Smooth muscle cell (in vitro differentiated cells): ENCODE measurements around the gene ITIH5. TPM values are rescaled to one million over a fixed set of nuclear protein-coding genes. Genes with fewer than 3 reads are reported as not detected.

Experiments used
- DNase-seq: peaks from one replicate; lab custom pipeline; 2025; ENCODE audit not compliant: unreplicated experiment; lab: John Stamatoyannopoulos, UW
- H2AFZ ChIP-seq: fragments of 200-600 bp; sonication (generic); 2 replicates; pipeline ENCODE4 v1.6.0; 2016; ENCODE audit warnings: antibody characterized with exemption, low read depth, mild to moderate bottlenecking
- H3F3A ChIP-seq: fragments of 200-600 bp; sonication (generic); 2 replicates; pipeline ENCODE4 v1.6.0; 2017; ENCODE audit warnings: antibody characterized with exemption, low read depth
- H3K27ac ChIP-seq: fragments of 200-600 bp; sonication (generic); 2 replicates; pipeline ENCODE4 v1.5.1; 2016; ENCODE audit warnings: low read depth, mild to moderate bottlenecking
- H3K27me3 ChIP-seq: fragments of 200-600 bp; sonication (generic); 2 replicates; pipeline ENCODE4 v1.6.1; 2016; ENCODE audit warnings: low read depth, mild to moderate bottlenecking
- H3K36me3 ChIP-seq: fragments of 200-600 bp; sonication (generic); 2 replicates; pipeline ENCODE4 v1.5.1; 2016; ENCODE audit warnings: low read depth
- H3K4me1 ChIP-seq: fragments of 200-600 bp; sonication (generic); 2 replicates; pipeline ENCODE4 v1.5.1; 2016; ENCODE audit warnings: low read depth
- H3K4me2 ChIP-seq: fragments of 200-600 bp; sonication (generic); 2 replicates; pipeline ENCODE4 v1.6.0; 2016; ENCODE audit warnings: mild to moderate bottlenecking
- H3K4me3 ChIP-seq: fragments of 200-600 bp; sonication (generic); 2 replicates; pipeline ENCODE4 v1.5.1; 2016; ENCODE audit warnings: mild to moderate bottlenecking
- H3K79me2 ChIP-seq: fragments of 200-600 bp; sonication (generic); 2 replicates; pipeline ENCODE4 v1.6.0; 2016; ENCODE audit warnings: low read depth, mild to moderate bottlenecking
- H3K9ac ChIP-seq: fragments of 200-600 bp; sonication (generic); 2 replicates; pipeline ENCODE4 v1.6.0; 2016; ENCODE audit warnings: low read depth
- H3K9me3 ChIP-seq: fragments of 200-600 bp; sonication (generic); replicated peaks from 2 replicates; pipeline ENCODE4 v1.5.1; 2016; ENCODE audit warnings: low read depth
- H4K20me1 ChIP-seq: fragments of 200-600 bp; sonication (generic); 2 replicates; pipeline ENCODE4 v1.6.0; 2016; ENCODE audit warnings: low read depth
- WGBS: methylation state at CpG from one replicate; pipeline ENCODE4 v1.1.7; 2016; ENCODE audit warnings: low lambda C conversion rate; 5-methylcytosine and 5-hydroxymethylcytosine counted together
- polyA plus RNA-seq: library from polyadenylated mRNA; unstranded; fragments of >200 nt; fragmentation: Nextera tagmentation; extraction: Ambion mirVana; gene quantifications from 2 replicates; pipeline ENCODE4 v1.2.1, GENCODE V29; 2016
- total RNA-seq: library from RNA; depleted of rRNA; stranded (reverse); fragments of >200 nt; gene quantifications from 2 replicates; pipeline ENCODE4 v1.2.3, GENCODE V29; 2014
- TF ChIP-seq, protein P1 (sequence below): fragments of 200-600 bp; sonication (generic); IDR thresholded peaks from 2 replicates; pipeline ENCODE4 v1.5.1; 2017; ENCODE audit warnings: borderline replicate concordance, mild to moderate bottlenecking, antibody characterized with exemption; ENCODE audit not compliant: insufficient read depth, poor library complexity, severe bottlenecking

ITIH5 gene
- total and polyA plus RNA-seq, 2 experiments from 2014 or later = 9.1 to 12.6 TPM

DNA sequence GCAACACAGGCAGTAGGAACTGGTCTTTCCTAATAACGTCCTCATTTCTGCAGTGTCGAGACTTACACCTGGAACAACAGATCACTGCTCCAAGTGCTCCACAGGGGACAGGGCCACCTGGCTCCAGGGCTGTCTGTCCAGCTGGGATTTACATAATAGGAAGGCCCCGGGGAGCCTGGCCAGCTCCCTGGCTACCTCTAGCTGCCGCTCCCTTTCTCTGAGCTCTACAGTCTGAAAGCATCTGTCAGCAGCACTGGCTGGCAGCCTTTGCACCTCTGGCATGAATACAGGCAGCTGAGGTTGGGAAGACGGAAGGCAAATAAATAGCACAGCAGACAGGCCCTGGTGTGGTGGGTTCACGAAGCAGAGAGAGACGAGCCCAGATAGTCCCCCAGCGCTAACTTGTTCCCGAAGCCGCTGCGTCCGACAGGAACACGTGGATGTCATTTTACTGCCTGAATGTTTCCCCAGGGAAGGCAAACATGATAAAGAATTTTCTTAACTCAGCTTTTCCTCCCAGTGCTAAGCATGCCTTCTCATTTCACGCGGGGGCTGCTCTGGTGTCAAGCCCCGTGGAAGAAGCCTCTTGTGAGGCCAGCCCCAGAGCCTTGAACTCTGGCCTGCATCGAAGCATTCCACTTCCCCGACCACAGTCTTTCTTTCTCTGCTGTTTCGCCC is 105.4 kb downstream of the ITIH5 start:
- Histone ChIP-seq H3K4me1 (peaks cover 17% of the 10 kb centered on the region), H3F3A (no peaks in the 10 kb centered on the region), H3K9ac (no peak overlapping the region), H3K27me3 (no peaks in the 10 kb centered on the region), H3K27ac (no peak overlapping the region), H3K36me3 (no peaks in the 10 kb centered on the region), H3K79me2 (no peaks in the 10 kb centered on the region), H3K4me2 (peak overlapping the region; percentile 19), H4K20me1 (no peaks in the 10 kb centered on the region), H3K9me3 (no peaks in the 10 kb centered on the region), H2AFZ (no peak overlapping the region), H3K4me3 (no peak overlapping the region)
- TF ChIP-seq, protein P1, sequence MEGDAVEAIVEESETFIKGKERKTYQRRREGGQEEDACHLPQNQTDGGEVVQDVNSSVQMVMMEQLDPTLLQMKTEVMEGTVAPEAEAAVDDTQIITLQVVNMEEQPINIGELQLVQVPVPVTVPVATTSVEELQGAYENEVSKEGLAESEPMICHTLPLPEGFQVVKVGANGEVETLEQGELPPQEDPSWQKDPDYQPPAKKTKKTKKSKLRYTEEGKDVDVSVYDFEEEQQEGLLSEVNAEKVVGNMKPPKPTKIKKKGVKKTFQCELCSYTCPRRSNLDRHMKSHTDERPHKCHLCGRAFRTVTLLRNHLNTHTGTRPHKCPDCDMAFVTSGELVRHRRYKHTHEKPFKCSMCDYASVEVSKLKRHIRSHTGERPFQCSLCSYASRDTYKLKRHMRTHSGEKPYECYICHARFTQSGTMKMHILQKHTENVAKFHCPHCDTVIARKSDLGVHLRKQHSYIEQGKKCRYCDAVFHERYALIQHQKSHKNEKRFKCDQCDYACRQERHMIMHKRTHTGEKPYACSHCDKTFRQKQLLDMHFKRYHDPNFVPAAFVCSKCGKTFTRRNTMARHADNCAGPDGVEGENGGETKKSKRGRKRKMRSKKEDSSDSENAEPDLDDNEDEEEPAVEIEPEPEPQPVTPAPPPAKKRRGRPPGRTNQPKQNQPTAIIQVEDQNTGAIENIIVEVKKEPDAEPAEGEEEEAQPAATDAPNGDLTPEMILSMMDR = no peak
- WGBS = 46% methylated on average over 19 of the region's 19 CpGs
- no peak for DNase-seq

DNA sequence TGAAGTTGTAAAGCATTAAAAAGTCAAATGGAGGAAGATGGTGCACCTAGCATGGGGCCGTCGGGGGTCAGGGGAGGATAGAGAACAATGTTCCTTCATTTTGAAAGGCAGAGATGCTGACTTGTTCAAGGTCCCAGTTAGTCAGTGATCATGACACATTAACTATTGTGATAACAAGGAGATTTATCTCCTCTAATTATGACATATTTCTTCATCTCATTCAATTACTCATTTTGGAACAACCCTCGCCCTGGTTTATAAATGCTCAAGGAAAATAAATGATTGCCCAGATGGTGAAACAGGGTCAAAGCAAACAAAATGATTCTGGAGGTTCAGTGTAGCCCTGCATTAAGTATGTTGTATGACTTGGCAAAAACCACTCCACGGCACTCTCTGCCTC is 106.2 kb downstream of the ITIH5 start:
- 70% methylated on average over 4 of the region's 4 CpGs for WGBS
- H3K4me2 ChIP-seq = no peak overlapping the region
- DNase-seq = no peak
- no peaks in the 10 kb centered on the region for H3K36me3 ChIP-seq
- no peaks in the 10 kb centered on the region for H3K79me2 ChIP-seq
- no peak overlapping the region for H3K9ac ChIP-seq
- no peaks in the 10 kb centered on the region for H3K27me3 ChIP-seq
- no peaks in the 10 kb centered on the region for H4K20me1 ChIP-seq
- H2AFZ ChIP-seq = no peak overlapping the region
- TF ChIP-seq, protein P1 = no peak
- H3K4me1 ChIP-seq = peaks cover 17% of the 10 kb centered on the region
- no peaks in the 10 kb centered on the region for H3F3A ChIP-seq
- H3K27ac ChIP-seq = no peak overlapping the region
- H3K9me3 ChIP-seq = no peaks in the 10 kb centered on the region
- H3K4me3 ChIP-seq = no peak overlapping the region

DNA sequence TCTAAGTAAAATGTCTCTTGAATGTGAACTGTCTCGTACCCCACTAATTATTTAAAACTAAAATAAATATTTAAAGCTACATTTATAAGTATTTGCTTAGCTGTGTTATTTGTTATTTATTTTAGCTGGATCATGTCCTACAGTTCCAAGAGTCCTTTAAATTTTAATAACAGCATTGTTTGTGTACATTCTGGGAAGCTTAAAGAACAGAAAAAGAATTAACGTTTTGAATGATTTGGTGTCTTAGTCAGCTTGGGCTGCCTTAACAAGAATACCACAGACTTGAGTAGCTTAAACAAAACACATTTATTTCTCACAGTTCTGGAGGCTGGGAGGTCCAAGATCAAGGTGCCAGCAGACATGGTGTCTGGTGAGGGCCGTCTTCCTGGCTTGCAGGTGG is 107.4 kb downstream of the ITIH5 start:
- WGBS = 46% methylated on average over 3 of the region's 3 CpGs
- Histone ChIP-seq H3K27me3 (no peaks in the 10 kb centered on the region), H3K9ac (no peak overlapping the region), H3F3A (no peaks in the 10 kb centered on the region), H3K4me3 (no peak overlapping the region), H2AFZ (no peak overlapping the region), H3K9me3 (no peaks in the 10 kb centered on the region), H3K27ac (no peak overlapping the region), H4K20me1 (no peaks in the 10 kb centered on the region), H3K4me2 (peak overlapping the region; percentile 20), H3K4me1 (peaks cover 17% of the 10 kb centered on the region), H3K79me2 (no peaks in the 10 kb centered on the region), H3K36me3 (no peaks in the 10 kb centered on the region)
- TF ChIP-seq, protein P1 = no peak
- DNase-seq = no peak

GRCh38 chr10:7558036-7558435 is 108.7 kb downstream of the ITIH5 start:
- Histone ChIP-seq H3K36me3 (no peaks in the 10 kb centered on the region), H3K4me1 (peaks cover 11% of the 10 kb centered on the region), H3K9me3 (no peaks in the 10 kb centered on the region), H3K79me2 (no peaks in the 10 kb centered on the region), H2AFZ (no peak overlapping the region), H3K9ac (no peak overlapping the region), H4K20me1 (no peaks in the 10 kb centered on the region), H3F3A (no peaks in the 10 kb centered on the region), H3K4me2 (no peak overlapping the region), H3K4me3 (no peak overlapping the region), H3K27ac (no peak overlapping the region), H3K27me3 (no peaks in the 10 kb centered on the region)
- DNase-seq = no peak
- TF ChIP-seq, protein P1 = no peak
- 98% methylated on average over 3 of the region's 3 CpGs for WGBS
